ENCODE measurements around the gene F7. TPM values are rescaled to one million over a fixed set of nuclear protein-coding genes. Genes with fewer than 3 reads are reported as not detected.

F7 gene
- total RNA-seq, 1 donor from 2014 or later: not detected

DNA sequence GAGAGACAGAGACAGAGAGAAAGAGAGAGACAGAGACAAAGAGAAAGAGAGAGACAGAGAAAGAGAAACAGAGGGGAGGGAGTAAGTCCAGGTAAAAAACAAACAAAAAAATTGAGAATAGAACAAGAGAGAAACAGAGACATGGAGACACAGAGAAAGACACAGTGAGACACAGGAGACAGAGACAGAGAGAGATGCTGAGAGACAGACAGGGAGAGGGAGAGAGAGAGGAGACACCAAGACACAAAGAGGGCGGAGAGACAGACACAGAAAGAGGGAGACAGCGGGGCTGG is 47.0 kb downstream of the F7 start:
- intact Hi-C loops (cut with micrococcal nuclease): loop anchor here (1.0 to 10.0 kb wide), 3 partner anchors 145 to 260 kb away; partner anchors contain the start of gene LAMP1
- no peaks in the 10 kb centered on the region for H3K36me3 Mint-ChIP-seq (ENCODE audit: low read depth)
- no peak for DNase-seq
- H3K27me3 Mint-ChIP-seq: peaks cover 13% of the 10 kb centered on the region
- no peak for ATAC-seq (ENCODE audit: low read depth)
- POLR2A ChIA-PET: no interaction called here
- peaks cover 19% of the 10 kb centered on the region for H3K4me1 Mint-ChIP-seq
- CTCF ChIA-PET: no interaction called here
- H3K9me3 Mint-ChIP-seq: peaks cover 13% of the 10 kb centered on the region
- no peak overlapping the region for H3K27ac Mint-ChIP-seq
- TF ChIP-seq, protein P1, sequence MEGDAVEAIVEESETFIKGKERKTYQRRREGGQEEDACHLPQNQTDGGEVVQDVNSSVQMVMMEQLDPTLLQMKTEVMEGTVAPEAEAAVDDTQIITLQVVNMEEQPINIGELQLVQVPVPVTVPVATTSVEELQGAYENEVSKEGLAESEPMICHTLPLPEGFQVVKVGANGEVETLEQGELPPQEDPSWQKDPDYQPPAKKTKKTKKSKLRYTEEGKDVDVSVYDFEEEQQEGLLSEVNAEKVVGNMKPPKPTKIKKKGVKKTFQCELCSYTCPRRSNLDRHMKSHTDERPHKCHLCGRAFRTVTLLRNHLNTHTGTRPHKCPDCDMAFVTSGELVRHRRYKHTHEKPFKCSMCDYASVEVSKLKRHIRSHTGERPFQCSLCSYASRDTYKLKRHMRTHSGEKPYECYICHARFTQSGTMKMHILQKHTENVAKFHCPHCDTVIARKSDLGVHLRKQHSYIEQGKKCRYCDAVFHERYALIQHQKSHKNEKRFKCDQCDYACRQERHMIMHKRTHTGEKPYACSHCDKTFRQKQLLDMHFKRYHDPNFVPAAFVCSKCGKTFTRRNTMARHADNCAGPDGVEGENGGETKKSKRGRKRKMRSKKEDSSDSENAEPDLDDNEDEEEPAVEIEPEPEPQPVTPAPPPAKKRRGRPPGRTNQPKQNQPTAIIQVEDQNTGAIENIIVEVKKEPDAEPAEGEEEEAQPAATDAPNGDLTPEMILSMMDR (IDR thresholded peaks at IDR 0.05): no peak
- H3K4me3 Mint-ChIP-seq: peak overlapping the region; percentile 74

DNA sequence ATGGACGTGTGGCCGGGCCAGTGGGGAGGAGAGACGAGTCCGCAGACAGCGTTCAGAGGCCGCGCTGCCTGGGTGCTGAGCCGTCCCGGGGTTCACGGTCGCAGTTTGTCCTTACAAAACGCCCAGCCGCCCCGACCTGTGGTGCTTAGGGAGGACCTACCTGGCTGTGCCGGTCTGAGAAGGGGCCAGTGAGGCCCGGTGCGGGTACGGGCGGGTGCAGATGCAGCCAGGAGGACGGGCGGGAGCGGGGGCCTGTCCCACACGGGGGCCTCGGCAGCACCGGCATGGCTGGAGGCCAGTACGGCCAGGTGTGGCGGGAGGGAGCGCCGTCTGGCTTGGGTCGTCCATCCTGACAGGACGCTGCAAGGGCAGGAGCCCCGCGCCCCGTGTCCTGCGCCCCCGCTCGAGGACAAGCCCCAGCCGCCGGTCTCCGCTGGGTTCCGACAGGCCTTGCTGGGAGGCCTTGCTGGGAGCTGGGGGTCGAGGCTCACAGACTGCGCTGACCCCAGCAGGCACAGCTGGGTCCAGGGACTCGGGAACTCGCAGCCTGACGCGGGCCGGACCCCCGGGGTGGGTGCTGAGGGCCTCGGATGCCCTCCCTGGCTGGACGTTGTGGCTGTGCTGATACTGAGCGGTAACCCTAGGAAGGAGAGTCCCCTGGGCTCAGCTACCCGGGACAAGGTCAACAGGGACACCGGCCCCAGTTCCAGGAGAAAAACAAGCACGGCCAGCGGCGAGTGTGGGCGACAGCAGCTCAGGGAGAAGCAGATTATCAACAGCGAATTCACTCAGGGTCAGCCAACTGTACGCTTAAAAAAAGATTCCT is 47.6 kb downstream of the F7 start:
- Mint-ChIP-seq H3K27ac (peak overlapping the region; percentile 63), H3K4me3 (peak overlapping the region; percentile 84), H3K9me3 (peaks cover 13% of the 10 kb centered on the region), H3K27me3 (peaks cover 12% of the 10 kb centered on the region), H3K4me1 (peaks cover 19% of the 10 kb centered on the region), H3K36me3 (ENCODE audit: low read depth) (no peaks in the 10 kb centered on the region)
- ChIA-PET POLR2A (interaction anchor here (1.0 kb wide), 1 partner anchor 57 kb away, joined by 3 read pairs; no protein-coding TSS in a partner anchor), CTCF (no interaction called here)
- intact Hi-C loops (cut with micrococcal nuclease): loop anchor here (1.0 to 10.0 kb wide), 4 partner anchors 55 to 261 kb away; partner anchors contain the start of genes LAMP1 and PCID2
- ATAC-seq (ENCODE audit: low read depth) (peak; percentile 26), DNase-seq (peak; percentile 41)
- TF ChIP-seq, protein P1 (IDR thresholded peaks at IDR 0.05): no peak

DNA sequence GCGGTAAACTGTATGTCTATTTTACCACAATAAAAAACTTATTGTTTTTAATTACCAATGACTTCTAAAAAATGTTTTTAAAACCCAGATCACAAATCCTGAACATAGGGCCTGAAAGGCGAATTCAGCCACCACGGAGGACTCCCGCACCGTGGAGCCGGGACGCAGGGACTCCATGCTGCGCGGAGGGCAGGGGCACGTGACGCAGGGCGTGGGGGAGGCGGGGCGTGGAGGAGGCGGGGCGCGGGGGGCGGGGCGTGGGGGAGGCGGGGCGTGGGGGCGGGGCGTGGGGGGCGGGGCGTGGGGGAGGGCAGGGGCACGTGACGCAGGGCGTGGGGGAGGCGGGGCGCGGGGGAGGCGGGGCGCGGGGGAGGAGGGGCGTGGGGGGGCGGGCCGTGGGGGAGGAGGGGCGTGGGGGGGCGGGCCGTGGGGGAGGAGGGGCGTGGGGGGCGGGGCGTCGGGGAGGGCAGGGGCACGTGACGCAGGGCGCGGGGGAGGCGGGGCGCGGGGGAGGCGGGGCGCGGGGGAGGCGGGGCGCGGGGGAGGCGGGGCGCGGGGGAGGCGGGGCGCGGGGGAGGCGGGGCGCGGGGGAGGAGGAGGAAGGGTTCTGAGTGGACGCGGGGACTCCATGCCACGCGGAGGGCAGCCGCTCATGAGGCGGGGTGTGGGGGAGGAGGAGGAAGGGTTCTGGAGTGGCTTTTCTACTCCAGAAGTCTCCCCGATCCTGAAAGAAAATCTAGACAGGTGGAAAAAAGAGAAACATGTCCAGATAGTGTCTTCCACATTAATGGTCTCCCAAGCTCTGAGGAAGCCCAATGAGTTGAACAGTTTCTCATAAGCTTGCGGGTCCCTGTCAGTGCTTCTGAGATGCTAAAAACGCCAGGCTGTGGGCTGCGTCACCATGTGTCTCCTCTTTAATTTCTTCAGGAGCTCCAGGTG is 48.5 kb downstream of the F7 start:
- H3K27ac Mint-ChIP-seq: peak overlapping the region; percentile 63
- no peaks in the 10 kb centered on the region for H3K36me3 Mint-ChIP-seq (ENCODE audit: low read depth)
- CTCF ChIA-PET: no interaction called here
- H3K9me3 Mint-ChIP-seq: peaks cover 13% of the 10 kb centered on the region
- peaks cover 19% of the 10 kb centered on the region for H3K4me1 Mint-ChIP-seq
- H3K4me3 Mint-ChIP-seq: peak overlapping the region; percentile 84
- H3K27me3 Mint-ChIP-seq: peaks cover 12% of the 10 kb centered on the region
- intact Hi-C loops (cut with micrococcal nuclease): loop anchor here (1.0 to 10.0 kb wide), 4 partner anchors 54 to 336 kb away; partner anchors contain the start of genes DCUN1D2 and PCID2
- DNase-seq (peak; percentile 50), ATAC-seq (ENCODE audit: low read depth) (peak; percentile 85)
- POLR2A ChIA-PET: interaction anchor here (1.0 to 1.1 kb wide), 2 partner anchors 55 to 56 kb away, joined by 3 to 8 read pairs; partner anchors contain the start of genes CUL4A and PCID2
- TF ChIP-seq, protein P1 (IDR thresholded peaks at IDR 0.05): no peak

DNA sequence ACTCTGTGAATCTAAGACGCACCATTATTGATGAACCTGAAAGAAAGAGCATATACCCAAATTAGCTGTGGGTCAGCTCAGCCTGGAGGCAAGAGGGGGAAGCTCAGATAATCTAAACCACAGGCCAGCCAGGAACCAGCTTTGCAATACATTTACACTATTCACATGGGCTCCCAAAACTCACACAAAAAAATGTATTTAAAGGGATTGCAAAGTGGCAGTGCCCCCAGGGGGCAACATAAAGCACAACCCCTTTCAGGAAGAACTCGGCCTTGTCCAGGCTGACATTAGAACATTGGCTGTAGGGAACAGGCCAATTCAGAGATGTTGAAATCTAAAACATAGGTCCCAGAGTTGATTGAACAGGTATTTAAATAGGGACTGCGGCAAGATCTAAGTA is 49.6 kb downstream of the F7 start:
- POLR2A ChIA-PET: interaction anchor here (1.1 kb wide), 1 partner anchor 54 kb away, joined by 8 read pairs; the partner anchor contains the start of genes CUL4A and PCID2

More for the DNA sequence above, 49.6 kb downstream of the F7 start:
- no peaks in the 10 kb centered on the region for H3K36me3 Mint-ChIP-seq (ENCODE audit: low read depth)
- intact Hi-C loops (cut with micrococcal nuclease): loop anchor here (10.0 kb wide), 1 partner anchor 210 kb away; no protein-coding TSS in a partner anchor
- H3K4me3 Mint-ChIP-seq: no peak overlapping the region
- H3K27me3 Mint-ChIP-seq: peaks cover 11% of the 10 kb centered on the region
- H3K4me1 Mint-ChIP-seq: peaks cover 19% of the 10 kb centered on the region
- ATAC-seq (ENCODE audit: low read depth): no peak
- H3K27ac Mint-ChIP-seq: no peak overlapping the region
- CTCF ChIA-PET: no interaction called here
- DNase-seq: no peak
- TF ChIP-seq, protein P1 (IDR thresholded peaks at IDR 0.05): no peak
- peaks cover 13% of the 10 kb centered on the region for H3K9me3 Mint-ChIP-seq

All from activated B cell treated with CpG ODN at 0.5 μM for 24 hours (primary cell).